NCI-H2227 (cell line): ENCODE results near the gene TCF12.

Experiments
- DNase-seq: peaks from one replicate; lab custom pipeline; 2025; ENCODE audit not compliant: unreplicated experiment; lab: John Stamatoyannopoulos, UW

The TCF12 gene

DNA sequence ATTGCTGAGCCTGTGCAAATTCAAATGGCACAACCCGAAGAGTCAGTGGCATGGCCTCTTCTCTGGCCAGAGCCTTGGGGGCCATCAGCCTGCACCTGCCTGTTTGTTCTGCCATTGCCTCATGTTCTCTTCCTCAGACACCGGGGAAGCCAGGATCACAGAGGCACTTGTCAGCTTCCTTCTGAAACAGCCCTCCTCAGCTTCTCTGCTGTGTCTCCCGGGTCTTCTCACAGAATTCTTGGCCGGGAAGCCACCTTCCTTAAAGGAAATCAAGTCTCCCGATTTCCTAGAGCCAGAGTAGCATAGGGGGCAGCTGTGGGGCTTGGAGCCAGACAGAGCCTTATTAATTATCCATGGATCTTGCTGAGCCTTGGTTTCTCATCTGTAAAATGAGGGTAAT is 410.5 kb downstream of the TCF12 start:
- DNase-seq: no peak

DNA sequence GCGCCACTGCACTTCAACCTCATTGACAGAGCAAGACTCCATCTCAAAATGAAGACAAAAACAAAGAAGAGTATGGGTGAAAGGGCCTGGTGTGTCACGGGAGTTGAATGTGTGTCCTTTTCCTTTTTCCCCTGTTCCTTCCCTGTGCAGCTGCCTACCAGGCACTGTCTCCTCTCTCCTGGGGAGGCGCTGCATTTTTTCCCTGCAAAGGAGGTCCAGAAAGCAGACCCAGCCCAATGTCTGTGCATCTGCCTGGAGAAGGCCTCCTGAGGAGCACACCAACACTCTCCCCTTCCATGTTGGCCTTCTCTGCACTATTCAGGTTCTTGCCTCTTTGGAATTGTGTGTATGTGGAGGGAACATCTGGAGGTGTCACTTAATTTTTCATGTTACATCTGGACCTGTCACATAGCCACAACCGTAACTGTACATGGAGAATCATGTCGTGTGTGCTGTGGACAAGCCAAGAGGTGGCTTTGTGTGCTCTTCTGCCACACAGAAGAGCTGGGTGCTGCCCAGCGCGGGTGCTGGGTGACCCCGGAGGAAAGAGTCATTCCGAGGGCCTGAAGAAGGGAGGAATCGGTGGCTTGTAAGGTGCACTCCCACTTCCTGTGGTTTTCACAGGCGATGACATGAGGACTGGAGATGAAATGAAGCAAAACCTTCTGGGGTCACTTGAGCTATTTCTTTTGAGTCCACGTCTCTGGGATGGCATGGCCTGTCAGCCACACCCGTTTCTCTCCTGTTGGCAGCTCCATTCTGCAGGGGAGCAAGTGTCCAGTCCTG is 411.3 kb downstream of the TCF12 start:
- DNase-seq: no peak

DNA sequence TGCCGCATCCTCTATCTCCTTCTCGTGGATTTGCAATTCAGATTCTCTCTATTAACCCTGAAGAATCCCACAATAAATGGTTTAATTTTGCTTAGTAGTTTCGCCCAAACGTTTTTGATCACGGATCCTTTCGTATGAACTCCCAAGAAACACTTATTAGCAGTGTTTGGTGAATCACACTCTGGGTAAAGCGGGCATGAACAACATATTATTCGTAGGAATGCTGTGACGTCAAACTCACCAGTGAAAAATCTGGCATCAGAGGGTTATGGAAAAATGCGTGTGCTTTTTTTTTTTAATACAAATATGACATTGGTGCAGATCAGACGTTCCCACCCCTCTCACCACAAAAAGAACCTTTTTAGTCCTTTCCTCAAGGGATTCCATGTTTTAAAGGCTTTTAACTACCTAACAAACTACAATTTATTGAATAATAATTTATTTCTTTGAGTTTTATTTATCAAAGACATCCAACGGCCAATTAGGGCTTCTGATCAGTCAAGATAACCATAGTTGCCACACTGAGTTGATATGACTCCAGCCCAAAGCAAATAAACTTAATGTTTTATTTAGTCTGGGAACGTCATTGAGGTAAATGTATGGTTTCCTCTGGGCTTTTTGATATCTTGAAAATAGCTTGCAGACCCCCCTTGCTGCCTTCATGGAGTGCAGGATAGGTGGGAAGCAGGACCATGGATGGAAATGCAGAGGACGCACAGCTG is 412.3 kb downstream of the TCF12 start:
- DNase-seq: no peak

DNA sequence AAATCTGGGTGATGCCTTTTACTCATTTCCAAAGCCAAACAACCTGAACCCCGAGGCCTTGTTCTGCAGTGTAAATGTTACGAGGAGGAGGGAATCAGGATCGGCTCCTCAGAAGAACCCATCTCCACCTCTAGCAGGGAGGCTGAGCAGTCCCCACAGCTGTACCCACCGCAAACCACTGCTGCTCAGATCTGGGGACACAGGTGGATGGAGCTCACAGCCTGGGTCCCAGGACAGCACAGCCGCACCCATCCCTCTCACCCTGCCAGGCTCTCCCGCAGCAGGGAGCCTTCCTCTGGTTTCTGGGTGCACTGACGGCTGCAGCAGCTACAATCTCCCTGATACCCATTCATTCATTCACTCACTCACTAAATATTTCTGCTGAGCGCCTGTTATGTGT is 413.9 kb downstream of the TCF12 start:
- no peak for DNase-seq

DNA sequence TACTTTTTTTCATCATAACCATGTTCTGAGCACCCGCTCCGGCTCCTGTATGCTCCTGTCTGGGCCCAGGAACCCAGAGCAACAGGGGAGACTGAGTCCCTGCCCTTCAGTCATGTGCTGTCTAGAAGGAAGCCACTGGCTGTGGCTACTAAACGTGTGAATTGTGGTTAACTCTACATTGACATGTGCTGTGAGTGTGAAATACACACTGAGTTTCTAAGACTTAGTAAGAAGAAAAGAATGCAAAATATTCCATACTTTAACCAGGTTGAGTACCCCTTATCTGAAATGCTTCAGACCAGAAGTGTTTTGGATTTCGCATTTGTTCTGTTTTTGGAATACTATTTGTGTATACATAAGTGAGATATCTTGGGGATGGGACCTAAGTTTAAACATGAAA is 415.0 kb downstream of the TCF12 start:
- DNase-seq: no peak

DNA sequence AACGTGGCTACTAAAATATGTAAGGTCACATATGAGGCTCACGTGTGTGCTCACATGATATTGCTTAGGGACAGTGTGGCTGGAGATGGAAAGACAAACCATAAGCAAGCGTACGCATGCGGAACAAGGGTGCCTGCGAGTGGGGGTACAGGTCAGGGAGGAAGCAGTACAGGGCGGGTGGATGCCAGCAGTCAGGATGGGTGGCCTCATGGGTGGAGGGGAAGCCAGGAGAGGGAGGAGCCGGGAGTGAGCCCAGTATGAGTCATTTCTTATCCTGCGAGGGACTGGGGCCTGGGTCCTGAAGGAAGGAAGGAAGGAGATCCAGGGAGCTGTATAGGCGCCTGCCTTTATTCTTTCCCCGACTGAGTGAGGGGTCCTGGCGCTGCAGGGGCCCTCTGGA is 415.8 kb downstream of the TCF12 start:
- no peak for DNase-seq

DNA sequence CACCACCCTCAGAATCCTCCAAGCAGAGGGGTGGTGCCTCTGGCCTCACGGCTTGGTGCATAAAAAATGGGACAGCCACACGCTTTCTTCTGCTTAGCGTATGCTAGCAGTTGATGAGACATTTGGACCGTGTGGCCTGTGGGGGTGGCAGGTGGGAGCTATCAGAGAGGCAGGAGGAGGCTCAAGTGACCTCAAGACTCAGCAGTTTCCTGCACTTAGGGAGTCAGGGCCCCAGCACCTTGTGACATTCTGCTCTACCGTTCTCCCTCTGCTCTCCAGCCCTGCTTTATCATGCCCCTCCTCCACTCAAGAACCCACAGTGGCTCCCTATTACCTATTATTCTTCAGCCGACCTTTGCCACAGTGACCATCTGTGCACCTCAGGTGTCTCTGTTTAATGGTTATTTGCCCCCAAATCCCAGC is 416.9 kb downstream of the TCF12 start:
- DNase-seq: no peak

DNA sequence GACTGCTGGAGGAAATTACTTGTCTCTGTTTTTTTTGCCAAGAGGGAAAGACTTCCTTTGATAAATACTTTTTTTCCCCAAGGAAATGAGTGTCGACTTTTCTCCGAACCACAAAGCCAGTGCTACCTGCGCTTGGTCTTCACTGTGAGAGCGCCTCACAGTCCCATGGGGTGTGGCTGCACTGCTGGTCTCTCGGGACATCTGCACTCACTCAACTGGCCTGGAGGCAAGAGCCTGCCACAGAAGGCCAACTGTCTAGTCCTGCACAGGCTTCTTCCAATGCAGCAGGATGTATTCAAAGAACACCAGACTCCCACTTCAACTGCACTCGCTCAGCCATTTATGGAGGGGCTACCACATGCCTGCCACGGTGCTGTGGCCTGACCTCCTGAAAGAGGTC is 417.3 kb downstream of the TCF12 start:
- no peak for DNase-seq

DNA sequence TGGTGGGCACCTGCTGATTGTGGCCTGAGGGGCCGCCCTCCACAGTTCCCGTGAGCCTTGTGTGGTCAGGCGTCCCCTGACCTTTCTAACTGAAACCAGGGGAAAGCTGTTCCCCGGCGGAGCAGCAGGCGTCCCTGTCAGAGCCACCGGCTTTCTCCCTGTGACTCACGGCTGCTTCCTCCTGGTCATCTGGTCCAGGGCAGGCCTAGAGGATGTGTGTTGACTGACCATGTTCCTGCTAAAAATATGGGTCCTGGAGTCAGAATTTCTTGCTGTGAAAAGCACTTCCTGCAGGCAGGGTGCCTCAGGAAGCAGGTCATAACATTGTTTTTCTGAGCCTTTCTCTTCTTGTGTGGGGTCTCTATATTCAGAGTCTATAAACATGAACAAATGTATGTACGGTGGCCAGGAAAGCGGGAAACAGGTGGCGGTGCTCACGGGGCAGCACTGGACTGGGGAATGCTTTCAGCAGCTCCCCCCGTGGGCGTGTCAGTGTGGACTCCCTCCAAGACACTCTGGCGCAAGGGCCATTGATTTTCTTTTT is 419.5 kb downstream of the TCF12 start:
- DNase-seq: no peak

DNA sequence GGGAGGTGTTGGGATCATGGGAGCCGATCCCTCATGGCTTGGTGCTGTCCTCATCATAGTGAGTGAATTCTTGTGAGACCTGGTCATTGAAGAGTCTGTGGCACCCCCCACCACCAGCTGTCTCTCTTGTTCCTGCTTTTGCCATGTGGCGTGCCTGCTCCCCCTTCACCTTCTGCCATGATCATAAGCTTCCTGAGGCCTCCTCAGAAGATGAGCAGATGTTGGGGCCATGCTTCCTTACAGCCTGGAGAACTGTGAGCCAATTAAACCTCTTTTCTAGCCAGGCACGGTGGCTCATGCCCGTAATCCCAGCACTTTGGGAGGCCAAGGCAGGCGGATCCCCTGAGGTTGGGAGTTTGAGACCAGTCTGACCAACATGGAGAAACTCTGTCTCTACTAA is 420.9 kb downstream of the TCF12 start:
- DNase-seq: no peak
